Right ventricle myocardium superior (tissue), 1 donor: ENCODE data around the gene NDUFA7. TPM values are rescaled to one million over a fixed set of nuclear protein-coding genes. Genes with fewer than 3 reads are reported as not detected.
"Not testable (repeated sequence)": the region's sequence is repeated elsewhere in the genome, so short reads cannot be mapped to it uniquely, and the experiment has no call there.

Experiments used
- ATAC-seq: fragments of 200-7000 bp; cut with Tn5 transposase; one replicate; pipeline ENCODE4 v1.9.1; 2020; ENCODE audit warnings: mild to moderate bottlenecking; ENCODE audit not compliant: poor library complexity
- DNase-seq: peaks from one replicate; pipeline ENCODE4 v3.0.0-alpha.2; 2020
- intact Hi-C: fragments of 100-400 bp; cut with DNase I; formaldehyde crosslinking; loops from one replicate; pipeline ENCODE4 v1.11.2; 2022
- total RNA-seq: library from RNA; stranded (reverse); fragmentation: NEBNext Ultra II Directional; extraction: Animal tissue kit (Norgen Biotek cat#: 25700); gene quantifications from one replicate; pipeline ENCODE4 v1.2.1, GENCODE V29; 2021
- donor health status: DM: no; HTN: yes; CAD: no; lungs with severe emphysema.

Gene NDUFA7
- total RNA-seq, 1 donor from 2014 or later, result 127 TPM

DNA sequence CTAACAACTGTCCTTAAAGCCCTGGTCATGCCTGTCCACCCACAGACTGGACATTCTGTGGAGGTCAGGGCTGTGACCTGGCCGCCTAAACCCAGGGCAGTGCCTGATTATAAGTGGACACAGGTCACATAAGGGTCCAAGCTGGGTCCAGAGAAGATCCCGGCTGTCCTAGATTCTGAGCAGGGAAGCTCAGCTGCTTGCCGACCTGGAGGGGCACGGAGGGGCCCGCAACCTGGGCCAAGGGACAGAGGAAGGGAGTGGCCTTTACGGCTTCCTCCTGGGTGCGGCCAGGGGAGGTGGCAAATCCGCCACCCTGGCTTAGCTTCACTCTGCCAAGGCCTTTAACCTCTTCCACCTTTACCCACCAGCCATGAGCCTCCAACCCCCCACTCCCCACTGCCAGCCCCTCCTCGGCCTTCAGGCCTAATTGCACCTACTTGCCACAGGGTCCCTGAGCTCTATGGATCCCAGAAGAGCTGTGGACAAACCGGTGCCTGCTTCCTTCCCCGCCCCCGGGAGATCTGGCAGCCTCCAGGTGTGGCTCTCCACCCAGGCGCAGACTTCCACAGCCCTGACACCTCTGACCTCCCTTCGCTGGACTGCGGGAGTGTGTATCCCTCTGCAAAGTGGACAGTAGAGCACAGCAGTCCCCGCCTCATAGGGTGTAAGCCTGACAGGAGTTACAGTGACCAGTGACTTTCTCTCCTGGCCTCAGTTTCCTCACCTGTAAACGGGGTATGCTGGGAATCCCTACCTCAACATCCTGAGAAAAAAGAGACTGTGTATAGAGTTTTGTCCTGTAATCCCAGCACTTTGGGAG, 14.7 kb downstream of the NDUFA7 start:
- no peak for DNase-seq
- intact Hi-C loops, result no loop called here

DNA sequence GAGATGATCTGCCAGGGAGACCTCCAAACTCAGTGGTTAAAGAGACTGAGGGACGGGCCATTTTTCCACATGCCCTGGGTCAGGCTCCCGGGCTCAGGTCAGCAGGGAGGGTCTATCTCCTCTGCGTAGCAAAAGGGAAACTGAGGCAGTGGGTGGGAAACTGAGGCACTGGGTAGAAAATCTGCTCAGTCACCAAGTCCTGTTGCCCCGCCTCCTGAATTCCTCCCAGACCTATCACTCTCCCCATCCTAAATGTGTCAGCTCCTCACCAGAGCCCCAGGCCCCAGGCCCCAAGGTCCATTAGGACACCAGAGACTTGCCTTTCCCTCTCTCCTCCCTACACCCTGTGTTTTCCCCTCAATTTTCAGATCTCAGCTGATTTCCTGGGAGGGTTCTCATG, 15.4 kb downstream of the NDUFA7 start:
- intact Hi-C loops, result no loop called here
- no peak for ATAC-seq
- DNase-seq, result no peak

More for the DNA sequence above, 14.7 kb downstream of the NDUFA7 start:
- ATAC-seq, result no peak

DNA sequence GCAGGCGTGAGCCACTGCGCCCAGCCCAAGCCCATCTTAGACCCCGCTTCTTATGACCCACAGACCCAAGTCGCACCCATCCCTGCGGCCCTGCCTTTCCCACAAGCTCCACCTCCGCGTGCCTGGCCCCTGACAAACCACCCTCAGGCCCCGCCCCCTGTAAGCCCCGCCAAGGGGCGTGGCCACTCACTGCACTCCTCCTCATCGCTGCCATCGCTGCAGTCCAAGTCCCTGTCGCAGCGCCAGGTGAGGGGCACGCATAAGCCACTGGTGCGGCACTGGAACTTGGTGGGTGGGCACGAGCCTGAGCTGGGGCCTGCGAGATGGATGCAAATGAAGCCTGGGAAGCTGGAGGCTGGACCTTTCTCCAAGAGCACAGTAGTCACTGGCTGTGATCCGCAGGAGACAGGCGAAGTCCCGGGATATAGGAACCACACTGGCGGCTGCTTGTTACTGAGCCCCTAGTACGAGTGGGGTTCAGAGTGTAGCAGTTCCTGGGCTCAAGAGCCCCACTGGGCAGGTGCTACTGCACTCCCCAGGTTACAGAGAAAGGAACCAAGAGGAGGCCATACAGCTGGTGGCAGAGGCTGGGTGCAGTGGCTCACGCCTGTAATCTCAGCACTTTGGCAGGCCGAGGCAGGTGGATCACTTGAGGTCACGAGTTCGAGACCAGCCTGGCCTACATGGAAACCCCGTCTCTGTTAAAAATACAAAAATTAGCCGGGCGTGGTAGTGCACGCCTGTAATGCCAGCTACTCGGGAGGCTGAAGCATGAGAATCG, 16.1 kb downstream of the NDUFA7 start:
- ATAC-seq (no peak), DNase-seq (no peak)
- intact Hi-C loops, result no loop called here

DNA sequence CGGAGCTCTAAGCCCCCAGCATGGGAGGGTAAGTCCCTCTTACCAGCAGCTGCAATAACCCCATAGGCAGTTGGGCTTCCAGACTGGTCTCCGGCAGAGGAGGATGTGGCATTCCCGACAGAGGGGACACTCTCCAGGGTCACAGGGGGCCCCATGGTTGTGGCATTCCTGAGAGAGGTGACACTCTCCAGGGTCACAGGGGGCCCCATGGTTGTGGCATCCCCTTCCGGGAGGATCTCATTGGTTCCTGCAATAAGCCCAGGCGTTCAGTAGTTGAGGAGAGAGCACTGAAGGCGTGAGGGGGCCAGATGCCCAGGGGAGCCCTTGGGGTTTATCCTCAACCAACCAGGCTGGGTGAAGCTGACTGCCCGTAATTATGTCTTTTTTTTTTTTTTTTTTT, 18.4 kb downstream of the NDUFA7 start:
- peak; percentile 11 for ATAC-seq
- intact Hi-C loops, result no loop called here
- DNase-seq, result no peak

DNA sequence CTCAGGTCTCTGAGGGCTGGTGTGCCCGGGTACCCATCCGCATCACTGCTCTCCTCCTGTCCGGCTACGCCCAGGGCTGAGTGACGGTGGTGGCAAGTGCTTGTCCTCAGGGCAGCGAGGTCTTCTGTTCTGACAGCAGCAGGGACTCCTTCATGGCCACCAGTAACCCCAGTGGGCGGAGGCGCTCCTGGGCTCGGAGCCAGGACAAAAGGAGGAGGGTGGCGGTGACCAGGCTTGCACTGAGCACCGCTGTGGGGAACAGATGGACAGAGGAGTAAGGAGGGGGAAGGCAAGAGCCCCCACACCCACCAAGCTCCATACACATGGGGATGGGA, 18.9 kb downstream of the NDUFA7 start:
- intact Hi-C loops, result no loop called here

DNA sequence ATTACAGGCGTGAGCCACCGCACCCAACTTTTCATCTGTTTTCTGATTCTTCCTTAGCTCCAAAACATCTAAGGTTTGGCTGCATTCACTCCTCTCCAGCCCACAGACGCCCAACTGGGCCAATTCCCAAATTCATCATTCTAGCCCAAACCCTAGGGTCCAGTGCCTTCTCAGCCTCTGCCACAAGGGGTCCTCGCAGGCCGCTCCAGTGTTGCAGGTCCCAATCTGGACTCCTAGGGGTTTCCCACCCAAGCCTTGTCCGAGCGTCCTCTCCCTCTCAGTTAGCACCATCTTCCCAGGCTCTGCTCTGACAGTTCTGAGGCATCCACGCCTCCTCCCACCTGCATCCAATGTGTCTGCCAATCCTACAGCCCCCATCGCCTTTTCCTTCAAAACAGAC, 29.8 kb downstream of the NDUFA7 start:
- peak; percentile 66 for ATAC-seq

More for the DNA sequence above, 18.9 kb downstream of the NDUFA7 start:
- DNase-seq, result peak; percentile 82
- ATAC-seq, result peak; percentile 81

DNA sequence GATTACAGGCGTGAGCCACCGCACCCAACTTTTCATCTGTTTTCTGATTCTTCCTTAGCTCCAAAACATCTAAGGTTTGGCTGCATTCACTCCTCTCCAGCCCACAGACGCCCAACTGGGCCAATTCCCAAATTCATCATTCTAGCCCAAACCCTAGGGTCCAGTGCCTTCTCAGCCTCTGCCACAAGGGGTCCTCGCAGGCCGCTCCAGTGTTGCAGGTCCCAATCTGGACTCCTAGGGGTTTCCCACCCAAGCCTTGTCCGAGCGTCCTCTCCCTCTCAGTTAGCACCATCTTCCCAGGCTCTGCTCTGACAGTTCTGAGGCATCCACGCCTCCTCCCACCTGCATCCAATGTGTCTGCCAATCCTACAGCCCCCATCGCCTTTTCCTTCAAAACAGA, 44.7 kb downstream of the NDUFA7 start:
- DNase-seq, intact Hi-C loops: not testable (repeated sequence)
- peak; percentile 75 for ATAC-seq

More for the DNA sequence above, 29.8 kb downstream of the NDUFA7 start:
- DNase-seq, intact Hi-C loops: not testable (repeated sequence)

DNA sequence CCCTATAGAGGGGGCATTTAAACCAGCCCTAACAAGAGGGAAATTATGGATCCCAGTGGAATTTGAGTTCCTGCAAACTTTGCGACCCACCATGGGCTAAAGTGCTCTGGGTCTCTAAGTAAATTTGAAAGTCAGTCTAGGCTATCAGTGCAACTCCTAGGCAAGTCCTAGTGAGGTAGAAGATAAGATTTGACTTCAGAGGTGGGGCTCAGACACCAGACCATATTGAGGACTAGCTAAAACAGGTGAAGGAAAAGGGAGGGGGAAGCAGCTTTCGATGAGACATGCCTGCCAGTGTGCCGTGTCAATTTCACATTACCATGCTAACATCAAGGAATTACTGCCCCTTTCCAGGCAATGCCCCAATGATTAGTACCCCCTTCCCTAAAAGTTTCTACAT, 51.5 kb downstream of the NDUFA7 start:
- no peak for ATAC-seq
- no peak for DNase-seq
- intact Hi-C loops, result loop anchor here (10.0 kb wide), 1 partner anchor 235 kb away; the partner anchor contains the start of gene PRAM1

DNA sequence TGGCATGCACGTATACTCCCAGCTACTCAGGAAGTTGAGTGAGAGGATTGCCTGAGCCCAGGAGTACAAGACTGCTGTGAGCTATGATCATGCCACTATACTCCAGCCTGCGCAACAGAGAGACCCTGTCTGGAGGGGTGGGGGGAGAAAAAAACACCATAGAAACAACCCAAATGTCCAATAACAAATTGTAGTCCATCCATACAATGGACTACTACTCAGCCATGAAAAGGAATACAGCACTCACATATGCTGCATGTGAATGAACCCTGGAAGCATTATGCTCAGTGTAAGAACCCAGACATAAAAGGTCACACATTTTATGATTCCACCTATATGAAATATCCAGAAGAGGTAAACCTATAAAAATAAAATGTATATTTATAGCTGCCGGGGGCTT, 55.3 kb downstream of the NDUFA7 start:
- ATAC-seq (no peak), DNase-seq (no peak)
- intact Hi-C loops, result loop anchor here (10.0 kb wide), 1 partner anchor 239 kb away; the partner anchor contains the start of gene PRAM1

DNA sequence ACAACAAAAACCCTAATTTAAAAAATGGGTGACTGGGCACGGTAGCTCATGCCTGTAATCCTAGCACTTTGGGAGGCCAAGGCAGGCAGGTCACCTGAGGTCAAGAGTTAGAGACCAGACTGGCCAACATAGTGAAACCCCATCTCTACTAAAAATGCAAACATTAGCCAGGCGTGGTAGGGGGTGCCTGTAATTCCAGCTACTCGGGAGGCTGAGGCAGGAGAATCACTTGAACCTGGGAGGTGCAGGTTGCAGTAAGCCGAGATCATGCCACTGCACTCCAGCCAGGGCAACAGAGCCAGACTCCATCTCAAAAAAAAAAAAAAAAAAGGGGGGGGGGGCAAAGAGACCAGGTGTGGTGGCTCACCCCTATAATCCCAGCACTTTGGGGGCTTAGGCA, 56.9 kb downstream of the NDUFA7 start:
- not testable (repeated sequence) for DNase-seq, ATAC-seq
- intact Hi-C loops, result loop anchor here (10.0 kb wide), 1 partner anchor 241 kb away; the partner anchor contains the start of gene PRAM1

DNA sequence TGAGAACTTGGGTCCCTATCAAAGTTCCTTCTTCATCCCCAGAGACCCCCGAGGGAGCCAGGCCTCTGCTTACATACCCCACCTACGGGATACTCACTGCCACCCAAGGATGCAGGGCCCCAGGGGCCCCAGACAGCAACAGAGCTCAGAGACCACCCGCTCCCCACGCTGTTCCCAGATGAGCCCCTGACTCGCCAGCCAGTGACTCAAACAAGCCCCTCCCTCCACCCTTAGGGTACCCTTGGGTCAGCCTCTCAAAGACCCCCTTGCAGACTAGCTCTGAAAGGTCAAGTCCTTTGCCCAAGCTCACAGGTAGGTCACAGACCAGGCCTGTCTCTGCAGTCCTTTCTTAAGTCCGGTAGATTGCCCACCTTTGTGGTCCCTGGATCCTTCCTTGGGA, 58.7 kb downstream of the NDUFA7 start:
- intact Hi-C loops, result loop anchor here (10.0 kb wide), 1 partner anchor 242 kb away; the partner anchor contains the start of gene PRAM1
- DNase-seq (no peak), ATAC-seq (no peak)

DNA sequence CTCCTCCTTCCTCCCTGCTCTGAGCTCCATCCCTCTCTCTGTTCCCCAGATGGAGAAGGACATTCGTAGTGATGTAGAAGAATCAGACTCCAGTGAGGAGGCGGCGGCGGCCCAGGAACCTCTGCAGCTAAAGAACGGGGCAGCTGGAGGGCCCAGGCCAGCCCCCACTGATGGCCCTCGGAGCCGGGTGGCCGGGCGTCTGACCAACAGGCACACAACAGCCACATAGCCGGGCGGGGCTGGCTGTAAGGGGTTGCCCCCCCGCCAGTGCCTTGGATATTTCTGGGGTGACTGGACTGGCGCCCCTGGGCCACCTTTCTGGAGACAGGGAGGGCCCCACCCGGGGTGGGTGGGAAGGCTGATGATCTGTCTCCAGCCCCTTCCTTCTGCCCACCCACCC, 59.3 kb downstream of the NDUFA7 start:
- intact Hi-C loops, result loop anchor here (10.0 kb wide), 1 partner anchor 243 kb away; the partner anchor contains the start of gene PRAM1
- DNase-seq (no peak), ATAC-seq (no peak)

DNA sequence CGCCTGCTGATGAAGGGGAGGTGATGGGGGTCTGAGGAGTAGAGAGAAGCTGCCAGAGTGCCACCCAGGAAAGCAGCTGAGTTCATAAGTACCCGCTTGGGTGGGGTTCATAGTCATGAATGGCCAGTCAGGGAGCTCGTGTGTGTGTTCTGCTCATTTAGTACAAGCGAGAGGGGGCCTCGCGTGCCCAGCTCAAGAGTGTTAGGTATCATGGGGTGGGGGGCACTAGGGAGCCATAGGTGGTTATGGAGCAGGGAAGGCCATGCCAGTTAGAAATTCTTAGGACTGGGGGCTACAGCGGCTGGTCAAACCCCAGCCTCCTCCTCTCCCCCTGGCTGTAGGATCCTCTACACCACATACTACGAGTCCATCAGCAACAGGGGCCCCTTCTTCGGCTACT, 59.8 kb downstream of the NDUFA7 start:
- DNase-seq (no peak), ATAC-seq (no peak)
- intact Hi-C loops, result loop anchor here (10.0 kb wide), 1 partner anchor 243 kb away; the partner anchor contains the start of gene PRAM1

Other genes with a start within 250 kb of the NDUFA7 start
- not detected for gene FBN3, start 171.8 kb downstream of the NDUFA7 start, total RNA-seq
- 19.1 TPM for gene CERS4, start 112.0 kb downstream of the NDUFA7 start, total RNA-seq
- gene CD320, start 13.0 kb downstream of the NDUFA7 start, total RNA-seq, result 34.5 TPM
- 1,119 TPM for gene RPS28, start 121 bp upstream of the NDUFA7 start, total RNA-seq
- gene KANK3, start 21.9 kb upstream of the NDUFA7 start, total RNA-seq, result 21.8 TPM
- 13.9 TPM for gene ANGPTL4, start 42.8 kb upstream of the NDUFA7 start, total RNA-seq
- 136 TPM for gene RAB11B, start 69.0 kb upstream of the NDUFA7 start, total RNA-seq
- 100.0 TPM for gene MARCHF2, start 91.9 kb upstream of the NDUFA7 start, total RNA-seq
- 113 TPM for gene HNRNPM, start 123.6 kb upstream of the NDUFA7 start, total RNA-seq
- gene PRAM1, start 181.3 kb upstream of the NDUFA7 start, total RNA-seq, result 0.70 TPM
- gene ZNF414, start 192.8 kb upstream of the NDUFA7 start, total RNA-seq, result 16.1 TPM